Measurements from ENCODE around the gene SSTR5. TPM values are rescaled to one million over a fixed set of nuclear protein-coding genes. Genes with fewer than 3 reads are reported as not detected.

SSTR5 gene
- total RNA-seq, 1 experiment from 2014 or later: not detected

DNA sequence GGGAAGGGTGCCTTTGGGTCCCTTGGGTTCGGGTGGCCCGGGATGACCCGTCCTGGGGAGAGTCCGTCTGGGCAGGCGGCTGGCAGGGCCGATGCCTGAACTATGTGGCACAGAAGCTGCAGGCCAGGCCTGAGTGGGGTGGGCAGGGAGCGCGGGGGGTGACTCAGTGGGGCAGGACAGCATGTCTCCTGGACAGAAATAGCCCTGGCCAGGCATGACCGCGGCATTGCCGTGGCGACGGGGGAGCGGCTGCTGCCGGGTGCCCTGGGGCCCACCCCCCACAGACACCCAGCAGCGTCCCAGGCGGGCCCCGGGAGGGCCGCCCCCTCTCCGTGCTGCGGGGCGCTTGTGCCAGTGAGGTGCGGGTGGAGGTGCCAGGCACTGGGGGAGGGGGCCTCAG, 25.3 kb downstream of the SSTR5 start:
- in situ Hi-C loops (cut with HindIII; ENCODE audit: low sequenced_read_pairs): no loop called here
- DNase-seq (ENCODE audit: low spot score): no peak

DNA sequence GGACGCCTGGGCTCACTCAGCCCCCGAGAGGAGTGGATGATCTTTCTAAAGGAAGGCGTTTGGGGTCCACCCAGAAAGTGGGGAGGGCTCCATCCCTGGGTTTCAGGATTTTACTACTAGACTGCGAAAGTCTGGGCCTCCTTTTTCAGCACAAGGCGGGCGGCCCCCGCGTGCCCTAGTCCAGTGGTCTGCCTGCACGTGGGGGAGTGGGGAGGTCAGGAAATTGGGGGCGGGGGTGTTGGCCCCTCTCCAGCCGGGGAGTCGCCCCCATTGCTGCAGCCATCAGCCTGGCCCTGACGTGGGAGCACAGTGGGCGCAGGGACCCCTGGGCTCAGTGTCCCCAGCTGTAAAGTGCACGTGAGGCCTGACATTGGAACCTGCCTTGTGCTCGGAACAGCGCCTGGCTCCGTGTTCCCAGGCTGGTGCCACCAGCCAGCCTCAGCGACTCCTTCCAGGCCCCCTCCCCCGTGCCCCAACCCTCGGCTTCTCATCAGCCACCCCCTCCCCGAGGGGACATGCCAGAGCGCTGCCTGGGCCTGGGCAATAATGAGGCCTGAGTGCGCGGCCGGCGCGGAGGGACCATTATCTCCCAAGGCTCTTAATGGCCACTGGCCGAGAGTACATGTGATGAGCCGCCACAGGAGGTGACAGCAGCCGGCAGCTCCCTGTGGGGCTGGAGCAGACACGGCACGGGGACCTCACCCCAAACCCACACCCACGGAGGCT, 25.9 kb downstream of the SSTR5 start:
- in situ Hi-C loops (cut with HindIII; ENCODE audit: low sequenced_read_pairs): no loop called here
- DNase-seq (ENCODE audit: low spot score): no peak

GRCh38 chr16:1099189-1100083, 26.9 kb downstream of the SSTR5 start:
- DNase-seq (ENCODE audit: low spot score): no peak
- in situ Hi-C loops (cut with HindIII; ENCODE audit: low sequenced_read_pairs): no loop called here

- in situ Hi-C loops (cut with HindIII; ENCODE audit: low sequenced_read_pairs): no loop called here
- DNase-seq (ENCODE audit: low spot score): no peak
These were observed 27.7 kb downstream of the SSTR5 start for GRCh38 chr16:1100084-1100800.

- in situ Hi-C loops (cut with HindIII; ENCODE audit: low sequenced_read_pairs): no loop called here
These were observed 28.6 kb downstream of the SSTR5 start for GRCh38 chr16:1101133-1101532.

GRCh38 chr16:1101573-1102332, 29.2 kb downstream of the SSTR5 start:
- DNase-seq (ENCODE audit: low spot score): no peak
- in situ Hi-C loops (cut with HindIII; ENCODE audit: low sequenced_read_pairs): no loop called here

More at GRCh38 chr16:1101133-1101532, 28.6 kb downstream of the SSTR5 start:
- no peak for DNase-seq (ENCODE audit: low spot score)

DNA sequence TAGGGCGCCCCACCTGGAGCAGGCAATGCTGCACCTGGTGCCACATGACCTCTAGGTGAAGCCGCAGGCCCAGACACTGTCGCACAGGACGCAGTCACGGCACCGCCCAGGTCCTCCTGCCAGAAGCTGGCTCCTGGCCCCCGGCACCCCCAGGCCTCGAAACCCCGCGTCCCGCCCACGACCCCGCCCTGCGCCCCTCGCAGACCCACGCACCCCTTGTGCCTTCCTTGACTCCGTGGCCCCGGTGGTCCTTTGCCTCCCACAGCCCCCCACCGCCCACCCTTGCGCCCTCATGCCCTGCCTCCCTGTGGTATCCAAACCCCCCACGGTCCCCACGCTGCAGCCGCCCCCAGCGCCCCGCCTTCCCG, 29.8 kb downstream of the SSTR5 start:
- in situ Hi-C loops (cut with HindIII; ENCODE audit: low sequenced_read_pairs): no loop called here
- no peak for DNase-seq (ENCODE audit: low spot score)

DNA sequence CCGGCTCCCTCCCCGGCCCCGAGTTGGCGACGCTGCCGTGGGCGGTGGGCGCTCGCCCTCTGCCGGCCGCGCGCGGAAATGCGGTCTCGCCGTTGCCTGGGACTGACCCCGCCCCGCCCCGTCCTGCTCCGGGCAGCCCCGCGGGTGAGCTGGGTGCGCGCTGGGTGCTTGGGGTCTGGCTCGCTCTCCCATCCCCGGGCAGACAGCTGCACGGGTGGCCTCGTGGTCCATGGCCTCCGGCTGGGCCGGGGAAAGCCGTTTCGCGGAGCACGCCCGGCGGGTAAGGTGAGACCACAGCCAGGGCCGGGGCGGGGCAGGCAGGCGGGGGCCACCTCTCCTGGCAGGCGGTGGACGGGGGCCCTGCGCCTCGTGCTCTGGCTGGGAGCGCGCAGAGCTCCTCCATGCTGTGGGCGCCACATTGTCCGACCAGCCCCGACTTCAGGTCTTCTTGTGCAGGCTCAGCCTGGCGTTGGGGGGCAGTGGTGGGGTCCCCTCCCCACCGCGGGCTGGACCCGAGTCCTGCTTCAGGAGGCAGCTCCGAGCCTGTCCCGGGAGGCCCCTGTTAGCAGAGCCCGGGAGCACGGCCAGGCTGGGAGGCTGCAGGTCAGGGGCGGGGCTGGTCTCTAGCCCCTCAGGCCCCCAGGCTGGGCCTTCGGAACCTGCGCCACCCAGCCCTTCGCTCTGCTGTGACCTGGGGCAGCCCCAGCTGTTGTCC, 30.5 kb downstream of the SSTR5 start:
- in situ Hi-C loops (cut with HindIII; ENCODE audit: low sequenced_read_pairs): no loop called here
- DNase-seq (ENCODE audit: low spot score): no peak

GRCh38 chr16:1103636-1103980, 31.1 kb downstream of the SSTR5 start:
- no peak for DNase-seq (ENCODE audit: low spot score)
- in situ Hi-C loops (cut with HindIII; ENCODE audit: low sequenced_read_pairs): no loop called here

DNA sequence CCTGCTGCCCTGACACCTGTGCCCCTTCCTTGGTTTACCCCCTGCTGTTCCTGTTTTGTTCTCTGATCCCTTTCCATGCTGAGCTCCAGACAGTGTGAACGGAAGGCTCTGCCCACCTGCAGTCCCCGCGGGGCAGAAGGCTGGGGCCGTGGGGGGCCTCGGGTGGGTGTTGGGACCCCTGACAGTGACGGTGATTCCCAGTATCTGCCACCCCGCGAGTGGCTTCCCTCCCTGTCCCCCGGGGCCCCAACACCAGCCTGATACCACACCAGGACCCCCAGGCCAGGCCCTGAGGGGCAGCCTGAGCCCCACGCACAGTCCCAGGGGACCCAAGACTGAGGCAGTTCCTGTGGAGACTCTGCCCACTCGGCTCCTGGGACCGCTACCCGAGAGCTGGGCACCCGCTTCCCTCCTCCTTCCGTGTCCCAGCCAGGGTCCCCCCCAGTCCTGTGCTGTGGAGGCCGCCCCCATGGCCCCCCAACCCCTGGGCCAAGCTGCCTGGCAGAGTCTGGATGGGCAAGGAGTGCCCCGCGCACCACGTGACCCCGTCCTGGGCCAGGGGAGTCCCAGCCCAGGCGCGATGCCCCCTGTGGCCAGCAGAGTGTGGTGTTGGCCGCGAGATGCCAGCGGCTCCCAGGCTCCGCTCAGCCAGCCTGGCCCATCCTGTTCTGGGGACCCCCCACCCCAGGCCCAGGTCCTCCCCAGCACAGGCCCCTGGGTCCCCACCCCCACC, 33.5 kb downstream of the SSTR5 start:
- peak; percentile 62 for DNase-seq (ENCODE audit: low spot score)
- in situ Hi-C loops (cut with HindIII; ENCODE audit: low sequenced_read_pairs): no loop called here

DNA sequence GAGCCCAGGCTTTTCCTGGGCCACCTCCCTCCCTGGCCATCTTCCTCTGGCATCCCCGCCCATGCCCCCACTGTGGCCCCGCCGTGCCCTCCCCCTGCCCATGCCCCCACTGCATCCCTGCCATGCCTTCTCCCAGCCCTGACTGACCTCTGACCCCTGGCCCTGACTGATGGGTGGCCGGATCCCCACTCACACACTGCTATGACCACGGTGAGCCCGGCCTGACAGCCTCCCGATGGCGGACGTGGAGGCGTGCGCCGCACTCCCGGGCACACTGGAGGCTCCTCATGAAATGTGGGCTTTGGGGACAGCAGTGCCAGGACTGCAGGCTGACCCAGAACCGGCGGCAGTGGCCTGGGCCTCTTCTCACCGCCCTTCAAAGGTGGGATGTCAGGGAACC, 34.1 kb downstream of the SSTR5 start:
- DNase-seq (ENCODE audit: low spot score): no peak
- in situ Hi-C loops (cut with HindIII; ENCODE audit: low sequenced_read_pairs): no loop called here

DNA sequence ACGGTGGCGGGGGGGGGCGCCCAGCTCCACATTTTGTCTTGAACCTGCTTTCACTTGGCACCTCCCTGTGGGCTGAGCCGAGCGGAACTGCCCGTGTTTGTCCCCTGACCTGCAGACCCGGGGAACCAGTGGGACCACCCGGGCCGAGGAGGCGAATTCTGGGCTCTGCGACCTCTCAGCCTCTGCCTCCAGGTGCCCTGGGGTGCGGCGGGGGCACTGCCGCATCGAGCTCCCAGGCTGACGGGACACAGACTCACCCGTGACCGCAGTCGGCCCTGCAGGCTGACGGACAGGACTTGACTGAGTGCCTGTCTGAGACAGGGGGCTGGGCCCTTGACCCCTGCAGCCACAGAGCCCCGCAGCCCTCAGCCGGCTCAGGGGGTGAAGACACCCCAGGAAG, 34.6 kb downstream of the SSTR5 start:
- no peak for DNase-seq (ENCODE audit: low spot score)
- in situ Hi-C loops (cut with HindIII; ENCODE audit: low sequenced_read_pairs): no loop called here

DNA sequence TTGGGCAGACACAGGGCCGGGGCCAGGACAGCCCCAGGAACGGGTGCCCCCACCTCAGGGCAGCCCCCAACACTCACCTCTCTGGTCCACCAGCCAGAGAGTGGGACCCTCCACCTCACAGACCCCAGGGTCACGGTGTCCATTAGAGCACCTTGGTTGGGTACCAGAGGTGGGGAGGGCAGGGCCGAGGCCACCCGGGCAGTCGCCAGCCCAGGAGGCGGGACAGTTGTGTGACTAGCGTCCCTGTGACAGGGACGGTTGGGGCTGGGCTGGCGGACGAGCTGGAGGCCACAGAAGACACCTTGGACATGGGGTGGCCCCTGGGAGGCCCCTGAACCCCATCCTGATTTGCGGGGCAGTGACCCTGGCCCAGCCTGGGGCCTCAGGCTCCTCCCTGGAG, 35.2 kb downstream of the SSTR5 start:
- DNase-seq (ENCODE audit: low spot score): no peak
- in situ Hi-C loops (cut with HindIII; ENCODE audit: low sequenced_read_pairs): no loop called here

DNA sequence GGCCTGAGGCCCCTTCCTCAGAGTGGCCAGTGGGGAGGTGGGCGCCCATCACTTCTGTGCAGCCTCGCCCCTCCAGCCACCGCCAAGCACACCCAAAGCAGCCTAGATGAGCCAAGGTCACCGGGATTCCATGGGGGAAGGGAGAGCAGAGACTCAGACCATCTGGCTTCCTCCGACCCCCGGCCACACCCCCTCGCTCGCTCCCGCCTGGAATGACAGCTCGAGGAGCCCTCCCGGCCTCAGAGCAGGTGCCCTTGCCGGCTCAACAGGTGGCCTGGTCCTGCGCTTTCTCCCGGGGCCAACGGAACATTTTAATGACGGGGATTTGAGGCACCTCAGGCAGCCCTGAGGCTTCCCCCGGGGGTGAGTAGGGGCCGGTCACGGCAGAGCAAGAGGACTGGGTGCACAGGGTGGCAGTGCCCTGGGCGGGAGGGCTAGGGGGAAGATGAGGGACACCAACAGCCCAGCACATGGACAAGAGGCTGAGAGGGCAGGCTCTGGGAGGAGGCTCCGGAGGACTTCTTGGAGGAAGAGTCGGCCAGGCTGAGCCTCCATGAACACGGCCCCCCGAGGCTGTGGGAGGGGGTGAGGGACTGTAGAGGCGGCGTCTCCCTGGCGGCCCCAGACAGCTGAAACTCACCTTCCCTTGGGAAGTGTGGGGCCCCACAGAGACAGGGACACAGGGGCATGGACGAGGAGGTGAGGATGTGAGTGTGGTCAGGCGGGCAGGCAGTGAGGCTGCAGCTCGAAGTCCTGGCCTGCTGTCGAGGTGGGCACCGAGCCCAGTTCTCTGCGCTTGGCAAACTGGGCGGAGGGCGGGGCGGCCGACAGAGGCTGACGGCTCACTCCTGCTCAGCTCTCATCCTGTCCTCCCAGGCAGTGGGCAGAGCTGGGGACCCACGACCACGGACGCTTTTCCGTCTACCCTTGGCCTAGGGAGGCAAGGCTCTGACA, 36.0 kb downstream of the SSTR5 start:
- in situ Hi-C loops (cut with HindIII; ENCODE audit: low sequenced_read_pairs): no loop called here
- DNase-seq (ENCODE audit: low spot score): peak; percentile 74

GRCh38 chr16:1109648-1110047, 37.1 kb downstream of the SSTR5 start:
- DNase-seq (ENCODE audit: low spot score): no peak
- in situ Hi-C loops (cut with HindIII; ENCODE audit: low sequenced_read_pairs): loop anchor here (5.0 kb wide), 1 partner anchor 73 kb away; no protein-coding TSS in a partner anchor

GRCh38 chr16:1112506-1113184, 40.1 kb downstream of the SSTR5 start:
- DNase-seq (ENCODE audit: low spot score): no peak
- in situ Hi-C loops (cut with HindIII; ENCODE audit: low sequenced_read_pairs): loop anchor here (5.0 kb wide), 1 partner anchor 70 kb away; no protein-coding TSS in a partner anchor

Measured in G401 (cell line).